Muscle layer of duodenum (tissue), 2 donors: ENCODE results near the gene PTPRR.

Source experiments
- H3K27ac ChIP-seq: one replicate; pipeline ENCODE4 v1.7.0; 2013; ENCODE audit warnings: mild to moderate bottlenecking, low read length
- H3K27me3 ChIP-seq: one replicate; pipeline ENCODE4 v1.7.0; 2013; ENCODE audit warnings: low read depth, mild to moderate bottlenecking, control low read depth, low read length
- H3K36me3 ChIP-seq, 2 donors: one replicate each; pipeline ENCODE4 v1.7.0; 2013; ENCODE audit warnings: low read length in 2 of 2, control low read depth in 1 of 2, mild to moderate bottlenecking in 1 of 2; ENCODE audit not compliant: insufficient read depth in 2 of 2, control insufficient read depth in 1 of 2
- H3K4me1 ChIP-seq, 2 donors: one replicate each; pipeline ENCODE4 v1.7.0; 2013; ENCODE audit warnings: low read length in 2 of 2, mild to moderate bottlenecking in 2 of 2, control low read depth in 1 of 2, moderate library complexity in 1 of 2; ENCODE audit not compliant: insufficient read depth in 2 of 2, control insufficient read depth in 1 of 2
- H3K4me3 ChIP-seq, 2 donors: one replicate each; pipeline ENCODE4 v1.7.0; 2013; ENCODE audit warnings: low read length in 2 of 2, low read depth in 1 of 2, mild to moderate bottlenecking in 1 of 2
- H3K9me3 ChIP-seq, 2 donors: one replicate each; pipeline ENCODE4 v1.7.0; 2013; ENCODE audit warnings: low read length in 2 of 2, control low read depth in 1 of 2, mild to moderate bottlenecking in 1 of 2; ENCODE audit not compliant: control insufficient read depth in 1 of 2
- donor health status: healthy.

The PTPRR gene

GRCh38 chr12:70854881-70855568, 65.5 kb downstream of the PTPRR start:
- Histone ChIP-seq H3K27me3 (no peaks in the 10 kb centered on the region), H3K9me3 (peaks cover 0 to 5% of the 10 kb centered on the region in 2 donors), H3K4me1 (no peaks in the 10 kb centered on the region), H3K36me3 (no peaks in the 10 kb centered on the region), H3K4me3 (no peak overlapping the region), H3K27ac (no peak overlapping the region)

GRCh38 chr12:70854138-70854537, 66.4 kb downstream of the PTPRR start:
- Histone ChIP-seq H3K36me3 (no peaks in the 10 kb centered on the region), H3K4me3 (no peak overlapping the region), H3K4me1 (no peaks in the 10 kb centered on the region), H3K27ac (no peak overlapping the region), H3K9me3 (peaks cover 0 to 5% of the 10 kb centered on the region in 2 donors), H3K27me3 (no peaks in the 10 kb centered on the region)

GRCh38 chr12:70853326-70853725, 67.2 kb downstream of the PTPRR start:
- no peaks in the 10 kb centered on the region for H3K4me1 ChIP-seq
- H3K9me3 ChIP-seq: peaks cover 0 to 4% of the 10 kb centered on the region in 2 donors
- no peaks in the 10 kb centered on the region for H3K36me3 ChIP-seq
- no peak overlapping the region for H3K27ac ChIP-seq
- no peaks in the 10 kb centered on the region for H3K27me3 ChIP-seq
- H3K4me3 ChIP-seq: no peak overlapping the region

- H3K27me3 ChIP-seq: no peaks in the 10 kb centered on the region
Measured at GRCh38 chr12:70852416-70853150, 68.0 kb downstream of the PTPRR start.

GRCh38 chr12:70849265-70849960, 71.1 kb downstream of the PTPRR start:
- Histone ChIP-seq H3K4me3 (no peak overlapping the region), H3K27ac (no peak overlapping the region), H3K9me3 (no peaks in the 10 kb centered on the region), H3K4me1 (no peaks in the 10 kb centered on the region), H3K27me3 (no peaks in the 10 kb centered on the region), H3K36me3 (no peaks in the 10 kb centered on the region)

More at GRCh38 chr12:70852416-70853150, 68.0 kb downstream of the PTPRR start:
- Histone ChIP-seq H3K4me3 (no peak overlapping the region), H3K27ac (no peak overlapping the region), H3K9me3 (no peaks in the 10 kb centered on the region), H3K4me1 (no peaks in the 10 kb centered on the region), H3K36me3 (no peaks in the 10 kb centered on the region)

GRCh38 chr12:70847871-70848270, 72.7 kb downstream of the PTPRR start:
- Histone ChIP-seq H3K4me3 (no peak overlapping the region), H3K27me3 (no peaks in the 10 kb centered on the region), H3K36me3 (no peaks in the 10 kb centered on the region), H3K27ac (no peak overlapping the region), H3K4me1 (no peaks in the 10 kb centered on the region), H3K9me3 (no peaks in the 10 kb centered on the region)

GRCh38 chr12:70845268-70845667, 75.3 kb downstream of the PTPRR start:
- H3K4me3 ChIP-seq: no peak overlapping the region
- no peaks in the 10 kb centered on the region for H3K27me3 ChIP-seq
- H3K27ac ChIP-seq: no peak overlapping the region
- H3K36me3 ChIP-seq: no peaks in the 10 kb centered on the region
- H3K9me3 ChIP-seq: no peaks in the 10 kb centered on the region
- H3K4me1 ChIP-seq: no peaks in the 10 kb centered on the region

GRCh38 chr12:70843363-70843762, 77.2 kb downstream of the PTPRR start:
- H3K4me1 ChIP-seq: no peaks in the 10 kb centered on the region
- no peaks in the 10 kb centered on the region for H3K9me3 ChIP-seq
- no peak overlapping the region for H3K27ac ChIP-seq
- H3K27me3 ChIP-seq: no peaks in the 10 kb centered on the region
- no peaks in the 10 kb centered on the region for H3K36me3 ChIP-seq
- H3K4me3 ChIP-seq: no peak overlapping the region

GRCh38 chr12:70842942-70843341, 77.6 kb downstream of the PTPRR start:
- H3K27me3 ChIP-seq: no peaks in the 10 kb centered on the region
- H3K27ac ChIP-seq: no peak overlapping the region
- H3K4me1 ChIP-seq: no peaks in the 10 kb centered on the region
- H3K9me3 ChIP-seq: no peaks in the 10 kb centered on the region
- H3K4me3 ChIP-seq: no peak overlapping the region
- no peaks in the 10 kb centered on the region for H3K36me3 ChIP-seq

- Histone ChIP-seq H3K27ac (no peak overlapping the region), H3K9me3 (no peaks in the 10 kb centered on the region)
Measured at GRCh38 chr12:70842136-70842535, 78.4 kb downstream of the PTPRR start.

GRCh38 chr12:70840656-70841350, 79.7 kb downstream of the PTPRR start:
- Histone ChIP-seq H3K9me3 (no peaks in the 10 kb centered on the region), H3K4me1 (no peaks in the 10 kb centered on the region), H3K27me3 (no peaks in the 10 kb centered on the region), H3K27ac (no peak overlapping the region), H3K36me3 (no peaks in the 10 kb centered on the region), H3K4me3 (no peak overlapping the region)

More at GRCh38 chr12:70842136-70842535, 78.4 kb downstream of the PTPRR start:
- no peaks in the 10 kb centered on the region for H3K36me3 ChIP-seq
- no peak overlapping the region for H3K4me3 ChIP-seq
- H3K4me1 ChIP-seq: no peaks in the 10 kb centered on the region
- no peaks in the 10 kb centered on the region for H3K27me3 ChIP-seq
